ENCODE results near the gene CENPM.

CENPM gene

GRCh38 chr22:41946629-41947423 lies at the start of gene CENPM:
TSS of gene CENPM (minus strand) at chr22:41947152. CDS start at chr22:41947076, 76 bp downstream.
- Histone ChIP-seq H3K4me1 (ENCODE audit: control insufficient read depth in 1 of 2, insufficient read depth in 2 of 2, low read length in 2 of 2) (peaks cover 4 to 9% of the 10 kb centered on the region in 2 donors), H3K27me3 (ENCODE audit: low read depth, low read length) (no peaks in the 10 kb centered on the region), H3K27ac (ENCODE audit: low read length) (no peak within 1 kb of the TSS), H3K4me3 (ENCODE audit: low read depth in 1 of 2, low read length in 2 of 2) (peak within 1 kb of the TSS; percentile 74 to 96), H3K9me3 (ENCODE audit: control insufficient read depth in 1 of 2, low read length in 2 of 2) (no peaks in the 10 kb centered on the region), H3K36me3 (ENCODE audit: control insufficient read depth in 1 of 2, insufficient read depth in 2 of 2, low read length in 2 of 2) (no peaks in the 10 kb centered on the region)

- H3K4me3 ChIP-seq (ENCODE audit: low read depth in 1 of 2, low read length in 2 of 2): no peak overlapping the region
- H3K36me3 ChIP-seq (ENCODE audit: control insufficient read depth in 1 of 2, insufficient read depth in 2 of 2, low read length in 2 of 2): no peaks in the 10 kb centered on the region
- no peaks in the 10 kb centered on the region for H3K27me3 ChIP-seq (ENCODE audit: low read depth, low read length)
- peaks cover 0 to 5% of the 10 kb centered on the region in 2 donors for H3K9me3 ChIP-seq (ENCODE audit: control insufficient read depth in 1 of 2, low read length in 2 of 2)
- no peaks in the 10 kb centered on the region for H3K4me1 ChIP-seq (ENCODE audit: control insufficient read depth in 1 of 2, insufficient read depth in 2 of 2, low read length in 2 of 2)
- no peak overlapping the region for H3K27ac ChIP-seq (ENCODE audit: low read length)
Measured at GRCh38 chr22:41995211-41995610, 48.3 kb upstream of the CENPM start.

GRCh38 chr22:41992496-41992895 lies 45.5 kb upstream of the CENPM start:
- H3K9me3 ChIP-seq (ENCODE audit: control insufficient read depth in 1 of 2, low read length in 2 of 2): no peaks in the 10 kb centered on the region
- no peaks in the 10 kb centered on the region for H3K36me3 ChIP-seq (ENCODE audit: control insufficient read depth in 1 of 2, insufficient read depth in 2 of 2, low read length in 2 of 2)
- H3K27ac ChIP-seq (ENCODE audit: low read length): no peak overlapping the region
- no peak overlapping the region for H3K4me3 ChIP-seq (ENCODE audit: low read depth in 1 of 2, low read length in 2 of 2)
- no peaks in the 10 kb centered on the region for H3K4me1 ChIP-seq (ENCODE audit: control insufficient read depth in 1 of 2, insufficient read depth in 2 of 2, low read length in 2 of 2)
- H3K27me3 ChIP-seq (ENCODE audit: low read depth, low read length): no peaks in the 10 kb centered on the region

GRCh38 chr22:41991111-41991510 lies 44.2 kb upstream of the CENPM start:
- H3K9me3 ChIP-seq (ENCODE audit: control insufficient read depth in 1 of 2, low read length in 2 of 2): no peaks in the 10 kb centered on the region
- H3K4me3 ChIP-seq (ENCODE audit: low read depth in 1 of 2, low read length in 2 of 2): no peak overlapping the region
- H3K27ac ChIP-seq (ENCODE audit: low read length): no peak overlapping the region
- no peaks in the 10 kb centered on the region for H3K27me3 ChIP-seq (ENCODE audit: low read depth, low read length)
- no peaks in the 10 kb centered on the region for H3K36me3 ChIP-seq (ENCODE audit: control insufficient read depth in 1 of 2, insufficient read depth in 2 of 2, low read length in 2 of 2)
- H3K4me1 ChIP-seq (ENCODE audit: control insufficient read depth in 1 of 2, insufficient read depth in 2 of 2, low read length in 2 of 2): no peaks in the 10 kb centered on the region

- Histone ChIP-seq H3K36me3 (ENCODE audit: control insufficient read depth in 1 of 2, insufficient read depth in 2 of 2, low read length in 2 of 2) (no peaks in the 10 kb centered on the region), H3K27ac (ENCODE audit: low read length) (no peak overlapping the region), H3K9me3 (ENCODE audit: control insufficient read depth in 1 of 2, low read length in 2 of 2) (no peaks in the 10 kb centered on the region), H3K4me1 (ENCODE audit: control insufficient read depth in 1 of 2, insufficient read depth in 2 of 2, low read length in 2 of 2) (no peaks in the 10 kb centered on the region), H3K4me3 (ENCODE audit: low read depth in 1 of 2, low read length in 2 of 2) (no peak overlapping the region), H3K27me3 (ENCODE audit: low read depth, low read length) (no peaks in the 10 kb centered on the region)
Measured at GRCh38 chr22:41989246-41989645, 42.3 kb upstream of the CENPM start.

- H3K4me1 ChIP-seq (ENCODE audit: control insufficient read depth in 1 of 2, insufficient read depth in 2 of 2, low read length in 2 of 2): no peaks in the 10 kb centered on the region
- no peaks in the 10 kb centered on the region for H3K36me3 ChIP-seq (ENCODE audit: control insufficient read depth in 1 of 2, insufficient read depth in 2 of 2, low read length in 2 of 2)
- no peak overlapping the region for H3K4me3 ChIP-seq (ENCODE audit: low read depth in 1 of 2, low read length in 2 of 2)
- no peaks in the 10 kb centered on the region for H3K27me3 ChIP-seq (ENCODE audit: low read depth, low read length)
- no peak overlapping the region for H3K27ac ChIP-seq (ENCODE audit: low read length)
- H3K9me3 ChIP-seq (ENCODE audit: control insufficient read depth in 1 of 2, low read length in 2 of 2): no peaks in the 10 kb centered on the region
Measured at GRCh38 chr22:41987276-41987675, 40.3 kb upstream of the CENPM start.

- H3K9me3 ChIP-seq (ENCODE audit: control insufficient read depth in 1 of 2, low read length in 2 of 2): no peaks in the 10 kb centered on the region
- H3K27ac ChIP-seq (ENCODE audit: low read length): no peak overlapping the region
- H3K27me3 ChIP-seq (ENCODE audit: low read depth, low read length): no peaks in the 10 kb centered on the region
- no peaks in the 10 kb centered on the region for H3K36me3 ChIP-seq (ENCODE audit: control insufficient read depth in 1 of 2, insufficient read depth in 2 of 2, low read length in 2 of 2)
- no peak overlapping the region for H3K4me3 ChIP-seq (ENCODE audit: low read depth in 1 of 2, low read length in 2 of 2)
- H3K4me1 ChIP-seq (ENCODE audit: control insufficient read depth in 1 of 2, insufficient read depth in 2 of 2, low read length in 2 of 2): no peaks in the 10 kb centered on the region
Measured at GRCh38 chr22:41983513-41984405, 36.8 kb upstream of the CENPM start.

- H3K27ac ChIP-seq (ENCODE audit: low read length): no peak overlapping the region
- H3K9me3 ChIP-seq (ENCODE audit: control insufficient read depth in 1 of 2, low read length in 2 of 2): no peaks in the 10 kb centered on the region
- H3K27me3 ChIP-seq (ENCODE audit: low read depth, low read length): no peaks in the 10 kb centered on the region
- H3K36me3 ChIP-seq (ENCODE audit: control insufficient read depth in 1 of 2, insufficient read depth in 2 of 2, low read length in 2 of 2): no peaks in the 10 kb centered on the region
- H3K4me3 ChIP-seq (ENCODE audit: low read depth in 1 of 2, low read length in 2 of 2): no peak overlapping the region
- no peaks in the 10 kb centered on the region for H3K4me1 ChIP-seq (ENCODE audit: control insufficient read depth in 1 of 2, insufficient read depth in 2 of 2, low read length in 2 of 2)
Measured at GRCh38 chr22:41982865-41983264, 35.9 kb upstream of the CENPM start.

GRCh38 chr22:41979423-41980250 lies 32.7 kb upstream of the CENPM start:
- no peak overlapping the region for H3K27ac ChIP-seq (ENCODE audit: low read length)
- peaks cover 0 to 10% of the 10 kb centered on the region in 2 donors for H3K4me1 ChIP-seq (ENCODE audit: control insufficient read depth in 1 of 2, insufficient read depth in 2 of 2, low read length in 2 of 2)
- no peaks in the 10 kb centered on the region for H3K9me3 ChIP-seq (ENCODE audit: control insufficient read depth in 1 of 2, low read length in 2 of 2)
- H3K4me3 ChIP-seq (ENCODE audit: low read depth in 1 of 2, low read length in 2 of 2): no peak overlapping the region
- no peaks in the 10 kb centered on the region for H3K36me3 ChIP-seq (ENCODE audit: control insufficient read depth in 1 of 2, insufficient read depth in 2 of 2, low read length in 2 of 2)
- H3K27me3 ChIP-seq (ENCODE audit: low read depth, low read length): peaks cover 10% of the 10 kb centered on the region

GRCh38 chr22:41978732-41979131 lies 31.8 kb upstream of the CENPM start:
- Histone ChIP-seq H3K36me3 (ENCODE audit: control insufficient read depth in 1 of 2, insufficient read depth in 2 of 2, low read length in 2 of 2) (no peaks in the 10 kb centered on the region), H3K4me1 (ENCODE audit: control insufficient read depth in 1 of 2, insufficient read depth in 2 of 2, low read length in 2 of 2) (peaks cover 0 to 10% of the 10 kb centered on the region in 2 donors), H3K27me3 (ENCODE audit: low read depth, low read length) (peaks cover 10% of the 10 kb centered on the region), H3K27ac (ENCODE audit: low read length) (no peak overlapping the region), H3K9me3 (ENCODE audit: control insufficient read depth in 1 of 2, low read length in 2 of 2) (no peaks in the 10 kb centered on the region), H3K4me3 (ENCODE audit: low read depth in 1 of 2, low read length in 2 of 2) (no peak overlapping the region)
